HEK293T (cell line): ENCODE results near the gene VSTM4.

ENCODE experiments used
- ARNT ChIP-seq: fragments of 450-650 bp; IDR thresholded peaks from 2 replicates; pipeline ENCODE4 v1.6.1; 2017; ENCODE audit warnings: mild to moderate bottlenecking
- ELF4 ChIP-seq: fragments of 450-650 bp; IDR thresholded peaks from 2 replicates; pipeline ENCODE4 v1.6.1; 2017; ENCODE audit warnings: antibody characterized with exemption
- FOXA1 ChIP-seq: fragments of 450-650 bp; IDR thresholded peaks from 2 replicates; pipeline ENCODE4 v1.6.1; 2016; ENCODE audit warnings: mild to moderate bottlenecking
- FOXM1 ChIP-seq: fragments of 450-650 bp; IDR thresholded peaks from 2 replicates; pipeline ENCODE4 v1.6.1; 2017; ENCODE audit warnings: mild to moderate bottlenecking, borderline replicate concordance
- L3MBTL2 ChIP-seq: fragments of 450-650 bp; conservative IDR thresholded peaks from 2 replicates; pipeline ENCODE4 v1.6.1; 2016; ENCODE audit warnings: mild to moderate bottlenecking
- LEF1 ChIP-seq: fragments of 450-650 bp; IDR thresholded peaks from 2 replicates; pipeline ENCODE4 v1.6.1; 2017; ENCODE audit warnings: mild to moderate bottlenecking, borderline replicate concordance
- SP1 ChIP-seq: fragments of 450-650 bp; IDR thresholded peaks from 2 replicates; pipeline ENCODE4 v1.6.1; 2017
- SUZ12 ChIP-seq: fragments of 450-650 bp; IDR thresholded peaks from 2 replicates; pipeline ENCODE4 v1.6.1; 2016; ENCODE audit warnings: mild to moderate bottlenecking
- TARDBP ChIP-seq: fragments of 450-650 bp; IDR thresholded peaks from 2 replicates; pipeline ENCODE4 v1.6.1; 2016
- ZNF384 ChIP-seq: fragments of 450-650 bp; IDR thresholded peaks from 2 replicates; pipeline ENCODE4 v1.6.1; 2016

- TF ChIP-seq ELF4 (no peak), ZNF384 (no peak), FOXA1 (no peak), SP1 (no peak), TARDBP (no peak), SUZ12 (no peak), LEF1 (no peak), L3MBTL2 (no peak), ARNT (no peak), FOXM1 (no peak)
These were observed 36.7 kb upstream of the VSTM4 start for GRCh38 chr10:49152037-49152436.
